22Rv1 (cell line): ENCODE data around the gene FAM76B.

Source experiments
- CTCF ChIP-seq: fragments of 450-650 bp; IDR thresholded peaks from 2 replicates; pipeline ENCODE4 v1.5.1; 2017; ENCODE audit warnings: mild to moderate bottlenecking
- ZFX ChIP-seq: fragments of 450-650 bp; IDR thresholded peaks from 2 replicates; pipeline ENCODE4 v1.6.1; 2017; ENCODE audit warnings: antibody characterized with exemption, borderline replicate concordance

DNA sequence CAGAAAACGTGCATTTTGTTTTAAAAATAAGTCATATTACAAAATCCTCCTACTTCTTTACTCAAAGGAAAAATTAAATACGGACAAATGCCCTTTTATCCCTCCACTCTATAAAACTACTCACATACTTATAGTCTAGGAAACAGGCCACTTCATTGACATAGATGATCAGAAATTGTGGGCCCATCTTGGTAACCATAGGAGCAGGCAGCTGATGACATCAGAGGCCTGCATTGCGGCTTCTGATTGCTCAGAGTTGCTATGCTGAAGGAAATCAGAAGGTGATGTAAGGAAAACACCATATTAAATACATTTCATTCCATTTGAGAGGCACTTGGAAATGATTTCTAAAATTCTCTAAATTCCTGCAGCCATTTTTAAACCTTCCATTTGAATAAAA, 27.0 kb downstream of the FAM76B start:
- TF ChIP-seq CTCF = no peak
- no peak for TF ChIP-seq ZFX
